HG02885 (cell line): ENCODE results near the gene NOP9.
"Not testable (repeated sequence)": the region's sequence is repeated elsewhere in the genome, so short reads cannot be mapped to it uniquely, and the experiment has no call there.

Experiments used
- ATAC-seq: cut with Tn5 transposase; IDR thresholded peaks from one replicate; pipeline ENCODE4 v1.9.1; 2021; ENCODE audit warnings: mild to moderate bottlenecking; ENCODE audit not compliant: unreplicated experiment, poor library complexity

Gene NOP9

DNA sequence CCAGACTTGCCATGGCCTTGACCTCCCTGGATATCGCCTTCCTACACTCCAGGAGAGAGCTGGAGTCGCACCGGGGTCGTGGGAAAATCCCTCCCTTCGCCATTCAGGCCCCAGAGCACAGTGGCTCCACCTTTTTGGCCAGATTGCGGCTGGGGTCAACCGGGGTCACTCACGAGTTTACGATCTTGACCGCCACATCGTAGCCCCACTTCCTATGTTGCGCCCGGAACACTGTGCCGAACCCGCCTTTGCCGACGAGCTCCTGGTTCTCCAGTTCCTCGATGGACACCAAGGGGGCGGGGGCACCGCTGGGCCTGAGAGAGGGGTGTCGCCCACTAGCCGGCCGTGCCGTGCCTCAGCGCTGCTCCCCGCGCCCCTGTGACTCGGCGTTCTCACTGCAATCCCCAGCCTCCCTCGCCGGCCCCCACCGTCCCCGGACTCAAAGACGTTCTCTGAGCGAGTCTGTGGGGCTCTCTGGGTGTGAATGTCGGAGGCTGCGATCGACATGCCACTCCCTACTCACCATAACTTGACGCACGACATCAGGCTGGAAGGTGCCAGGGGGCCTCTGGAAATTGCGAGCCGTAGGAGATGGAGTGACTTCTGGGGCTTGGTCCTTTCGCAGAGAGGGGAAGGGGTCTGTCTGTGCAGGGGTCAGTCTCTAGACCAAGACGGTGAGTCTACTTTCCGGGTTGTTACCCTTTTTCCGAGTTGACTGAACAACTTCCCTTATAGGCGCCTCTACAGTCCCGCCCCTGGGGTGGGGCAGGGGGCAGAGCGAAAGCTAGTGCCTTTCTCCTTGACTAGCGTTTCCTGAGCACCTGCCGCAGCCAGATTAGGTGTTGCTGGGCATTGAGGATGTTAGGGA is 39.9 kb downstream of the NOP9 start, which contains the start of gene RIPK3:
Gene RIPK3 (minus strand): TSS at position 708 of the 868 bp plus-strand sequence. CDS start 165 bp downstream, at position 543.
- peak; percentile 96 for ATAC-seq

DNA sequence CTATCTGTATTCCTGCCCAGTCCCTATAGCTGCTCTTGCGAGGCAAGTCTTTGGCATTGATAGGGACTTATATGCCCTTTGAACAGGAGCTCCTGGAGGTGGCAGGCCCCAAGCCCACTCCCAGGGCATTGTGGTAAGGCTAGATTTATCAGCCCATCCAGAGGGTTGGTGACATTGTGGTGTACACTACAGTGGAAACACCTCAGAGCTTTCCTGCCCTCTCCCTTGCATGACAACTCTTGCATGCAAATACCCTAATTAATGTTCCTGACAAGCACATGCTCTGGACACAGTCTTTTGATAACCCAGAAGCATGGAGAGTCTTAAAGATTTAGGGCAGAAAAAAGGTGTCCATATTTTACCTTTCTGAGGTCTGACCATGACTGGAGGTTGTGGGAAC is 41.0 kb downstream of the NOP9 start:
- ATAC-seq = no peak

DNA sequence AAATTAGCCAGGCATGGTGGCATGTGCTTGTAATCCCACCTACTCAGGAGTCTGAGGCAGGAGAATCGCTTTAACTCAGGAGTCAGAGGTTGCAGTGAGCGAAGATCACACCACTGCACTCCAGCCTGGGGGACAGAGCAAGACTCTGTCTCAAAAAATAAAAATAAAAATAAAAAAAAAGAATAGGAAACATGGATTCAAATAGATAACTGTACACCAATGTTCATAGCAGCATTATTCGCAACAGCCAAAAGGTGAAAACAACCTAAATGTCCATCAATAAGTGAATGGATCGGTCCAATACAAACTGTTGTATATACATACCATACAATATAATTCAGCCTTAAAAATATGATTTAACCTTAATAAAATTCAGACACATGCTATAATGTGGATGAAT is 43.2 kb downstream of the NOP9 start:
- ATAC-seq = no peak

DNA sequence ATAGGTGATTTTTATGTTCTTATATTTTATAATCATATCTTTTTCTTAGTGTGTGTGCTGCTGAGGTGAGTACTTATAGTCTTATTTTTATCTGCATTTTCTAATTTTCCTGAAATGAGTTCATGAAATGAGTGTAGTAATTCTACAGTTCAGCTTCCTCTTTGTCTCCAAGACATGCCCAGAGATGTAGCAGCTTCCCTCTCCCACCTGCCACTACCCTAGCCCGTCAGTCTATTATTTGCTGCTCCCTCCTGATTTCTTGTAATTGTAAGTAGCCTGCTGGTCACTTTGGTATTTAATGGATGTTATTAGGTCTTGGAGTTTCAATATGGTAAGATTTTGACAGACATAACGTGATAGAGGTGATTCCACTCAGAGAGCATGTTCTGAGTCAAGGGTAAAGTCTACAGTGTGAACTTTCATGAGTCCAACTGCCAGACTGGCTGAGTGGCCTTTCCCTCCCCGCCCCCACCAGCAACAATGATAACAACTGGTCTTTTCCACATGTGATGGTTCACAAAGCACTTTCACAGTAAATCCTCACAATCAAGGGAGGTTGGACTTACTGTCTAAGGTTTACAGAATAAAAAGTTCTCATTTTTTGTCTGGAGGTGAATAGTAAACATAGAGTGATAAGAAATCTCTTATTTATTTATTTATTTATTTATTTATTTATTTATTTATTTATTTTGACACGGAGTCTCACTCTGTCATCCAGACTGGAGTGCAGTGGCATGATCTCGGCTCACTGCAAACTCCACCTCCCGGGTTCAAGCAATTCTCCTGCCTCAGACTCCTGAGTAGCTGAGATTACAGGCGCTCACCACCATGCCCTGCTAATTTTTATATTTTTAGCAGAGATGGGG is 44.4 kb downstream of the NOP9 start:
- ATAC-seq = no peak

DNA sequence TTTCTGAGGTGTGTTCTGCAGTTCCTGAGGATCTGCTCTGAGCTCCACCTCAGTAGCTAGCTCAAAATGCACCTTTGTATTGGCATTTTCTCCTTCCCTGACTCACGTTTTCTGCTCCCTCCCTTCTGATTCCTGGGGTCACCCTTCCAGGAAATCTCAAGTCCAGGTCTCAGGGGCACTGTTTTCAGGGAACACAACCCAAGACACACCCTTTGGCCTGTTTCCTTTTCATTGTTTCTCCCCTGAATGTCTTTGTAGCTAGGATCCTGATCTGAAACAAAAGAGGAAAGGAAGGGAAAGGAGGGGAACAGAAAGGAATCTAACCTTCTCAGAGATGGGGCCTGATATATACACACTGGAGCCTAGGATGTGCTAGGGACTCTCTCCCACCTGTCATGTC is 47.5 kb downstream of the NOP9 start:
- ATAC-seq = no peak

DNA sequence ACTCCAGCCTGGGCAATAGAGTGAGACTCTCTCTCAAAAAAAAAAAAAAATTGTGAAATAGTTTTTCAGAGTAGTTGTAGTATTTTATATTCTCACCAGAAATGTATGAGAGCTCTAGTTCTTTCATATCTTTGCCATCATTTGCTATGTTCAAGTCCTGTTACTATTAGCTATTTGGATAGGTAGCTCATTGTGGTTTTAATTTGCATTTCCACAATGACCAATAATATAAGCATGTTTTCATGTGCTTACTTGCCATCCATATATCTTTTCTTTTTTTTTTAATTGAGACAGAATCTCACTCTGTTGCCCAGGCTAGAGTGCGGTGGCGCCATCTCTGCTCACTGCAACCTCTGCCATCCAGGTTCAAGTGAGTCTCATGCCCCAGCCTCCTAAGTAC is 48.5 kb downstream of the NOP9 start:
- no peak for ATAC-seq

DNA sequence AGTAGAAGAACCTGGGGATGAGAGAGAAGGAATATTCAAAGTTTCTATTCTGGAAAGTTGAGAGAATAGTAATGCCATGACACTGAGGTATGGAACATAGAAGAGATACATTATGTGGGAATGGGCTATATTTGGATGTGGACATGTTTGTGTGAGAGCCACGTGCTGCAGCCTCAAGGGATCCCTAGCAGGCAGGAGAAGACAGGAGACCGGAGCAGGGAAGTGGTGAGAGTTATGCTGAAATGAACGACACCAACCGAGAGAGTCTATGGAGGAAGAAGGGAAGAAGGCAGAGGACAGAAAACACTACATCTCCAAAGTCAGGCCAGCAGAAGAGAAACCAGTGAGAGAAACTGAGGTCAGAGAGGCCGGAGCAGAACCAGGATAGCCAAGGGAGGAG is 50.1 kb downstream of the NOP9 start:
- no peak for ATAC-seq

DNA sequence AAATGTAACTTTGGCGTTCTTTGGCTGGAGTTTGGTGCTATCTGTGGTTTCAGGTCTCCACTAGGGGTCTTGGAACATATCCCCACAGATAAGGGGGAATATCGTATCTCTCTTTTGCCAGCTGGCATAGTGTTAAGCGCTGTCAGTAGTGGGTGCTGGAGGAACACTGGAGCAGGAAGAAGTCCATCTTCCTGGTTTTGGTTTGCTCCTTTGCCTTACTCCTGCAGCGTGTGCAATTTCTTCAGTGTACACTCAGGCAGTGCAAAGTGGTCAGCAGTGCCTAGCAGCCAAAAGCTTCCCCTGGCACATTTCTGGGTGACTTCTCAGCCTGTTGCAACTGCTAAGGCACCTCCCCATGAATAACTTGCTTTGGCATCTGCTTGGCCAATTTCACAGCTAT is 51.9 kb downstream of the NOP9 start:
- ATAC-seq = no peak

DNA sequence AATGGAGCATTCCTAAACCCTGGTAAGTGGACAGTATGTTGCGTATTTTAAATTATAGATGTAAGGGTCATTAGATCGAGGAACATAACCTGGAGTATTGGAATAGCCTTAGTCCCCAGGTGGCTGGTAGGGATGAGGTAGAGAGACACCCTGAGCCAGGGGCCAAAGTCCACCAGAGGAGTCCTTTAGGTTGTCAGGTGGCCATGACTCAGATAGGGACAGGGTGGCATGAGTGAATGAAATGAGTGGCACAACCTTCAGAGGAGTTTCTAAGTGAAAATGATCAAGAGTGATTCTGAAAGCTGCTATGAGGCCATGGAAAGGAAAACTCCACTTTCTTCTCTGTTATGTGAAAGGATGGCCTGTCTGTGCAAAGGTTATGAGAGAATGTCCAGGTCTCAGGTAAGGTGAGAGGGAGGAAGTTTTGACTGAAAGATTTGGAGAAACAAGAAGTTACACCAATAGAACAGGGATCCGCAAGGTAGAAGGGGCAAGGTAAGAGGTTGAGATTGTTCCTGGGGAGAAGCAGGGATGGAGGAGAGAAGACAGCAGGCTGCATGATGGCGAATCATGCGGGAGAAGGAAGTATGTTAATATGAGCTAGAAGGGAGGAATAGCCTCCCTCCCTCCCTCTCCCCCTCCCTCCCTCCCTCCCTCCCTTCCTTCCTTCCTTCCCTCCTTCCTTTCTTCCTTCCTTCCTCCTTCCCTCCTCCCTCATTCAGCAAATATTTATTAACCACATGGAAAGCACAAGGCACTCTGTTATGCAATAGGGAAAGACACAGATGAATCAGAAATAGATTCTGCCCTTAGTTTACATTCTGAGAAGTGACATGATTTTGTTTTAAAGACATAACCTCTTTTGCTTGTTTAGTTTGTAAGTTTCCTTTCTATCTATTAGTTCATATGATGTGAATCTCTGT is 54.2 kb downstream of the NOP9 start:
- no peak for ATAC-seq

DNA sequence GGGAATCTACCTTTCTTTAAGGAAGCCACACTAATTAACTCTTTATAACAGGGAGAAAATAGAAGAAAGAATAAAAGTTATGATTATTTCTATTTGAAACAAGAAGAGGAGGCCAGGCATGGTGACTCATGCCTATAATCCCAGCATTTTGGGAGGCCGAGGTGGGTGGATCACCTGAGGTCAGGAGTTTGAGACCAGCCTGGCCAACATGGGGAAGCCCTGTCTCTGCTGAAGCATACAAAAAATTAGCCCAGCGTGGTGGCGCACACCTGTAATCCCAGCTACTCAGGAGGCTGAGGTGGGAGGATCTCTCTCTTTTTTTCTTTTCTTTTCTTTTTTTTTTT is 54.8 kb downstream of the NOP9 start:
- ATAC-seq = not testable (repeated sequence)

DNA sequence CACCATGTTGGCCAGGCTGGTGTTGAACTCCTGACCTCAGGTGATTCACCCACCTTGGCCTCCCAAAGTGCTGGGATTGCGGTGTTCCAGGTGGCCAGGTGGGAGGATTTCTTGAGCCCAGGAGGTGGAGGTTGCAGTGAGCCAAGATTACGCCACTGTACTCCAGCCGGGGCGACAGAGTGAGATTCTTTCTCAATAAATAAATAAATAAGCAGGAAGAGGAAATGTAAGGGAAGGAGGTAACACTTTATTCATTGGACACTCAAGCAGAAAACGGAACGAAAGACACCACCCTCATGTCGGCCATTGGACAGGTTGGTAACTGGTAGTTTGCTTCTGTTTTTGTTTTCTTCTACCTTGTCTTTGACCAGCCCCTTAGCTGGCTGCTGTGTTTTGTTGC is 55.4 kb downstream of the NOP9 start:
- no peak for ATAC-seq

DNA sequence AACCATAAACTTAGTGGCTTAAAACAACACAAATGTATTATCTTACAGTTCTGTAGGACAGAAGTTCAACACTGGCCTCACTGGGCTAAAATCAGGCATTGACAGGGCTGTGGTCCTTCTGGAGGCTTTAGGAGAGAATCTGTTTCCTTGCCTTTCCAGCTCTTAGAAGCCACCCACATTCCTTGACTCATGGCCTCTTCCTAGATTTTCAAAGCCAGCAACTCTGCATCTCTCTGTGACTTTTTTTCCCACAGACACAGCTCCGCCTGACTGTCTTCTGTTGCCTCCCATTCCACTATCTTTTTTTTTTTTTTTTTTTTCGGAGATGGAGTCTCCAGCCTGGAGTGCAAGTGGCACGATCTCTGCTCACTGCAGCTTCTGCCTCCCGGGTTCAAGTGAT is 56.6 kb downstream of the NOP9 start:
- no peak for ATAC-seq
